MM.1S (cell line): ENCODE measurements around the gene SLC23A2.

Source experiments
- EZH2 ChIP-seq: fragments of 300-600 bp; sonication (generic); optimal IDR thresholded peaks from 2 replicates; pipeline ENCODE3; 2017; ENCODE audit warnings: low read depth, mild to moderate bottlenecking, antibody characterized with exemption, low read length, mixed read lengths
- TF ChIP-seq, protein P1 (sequence below): fragments of 300-600 bp; sonication (generic); IDR thresholded peaks from 2 replicates; pipeline ENCODE4 v1.5.1; 2016; ENCODE audit warnings: antibody characterized with exemption, low read length, mixed read lengths

DNA sequence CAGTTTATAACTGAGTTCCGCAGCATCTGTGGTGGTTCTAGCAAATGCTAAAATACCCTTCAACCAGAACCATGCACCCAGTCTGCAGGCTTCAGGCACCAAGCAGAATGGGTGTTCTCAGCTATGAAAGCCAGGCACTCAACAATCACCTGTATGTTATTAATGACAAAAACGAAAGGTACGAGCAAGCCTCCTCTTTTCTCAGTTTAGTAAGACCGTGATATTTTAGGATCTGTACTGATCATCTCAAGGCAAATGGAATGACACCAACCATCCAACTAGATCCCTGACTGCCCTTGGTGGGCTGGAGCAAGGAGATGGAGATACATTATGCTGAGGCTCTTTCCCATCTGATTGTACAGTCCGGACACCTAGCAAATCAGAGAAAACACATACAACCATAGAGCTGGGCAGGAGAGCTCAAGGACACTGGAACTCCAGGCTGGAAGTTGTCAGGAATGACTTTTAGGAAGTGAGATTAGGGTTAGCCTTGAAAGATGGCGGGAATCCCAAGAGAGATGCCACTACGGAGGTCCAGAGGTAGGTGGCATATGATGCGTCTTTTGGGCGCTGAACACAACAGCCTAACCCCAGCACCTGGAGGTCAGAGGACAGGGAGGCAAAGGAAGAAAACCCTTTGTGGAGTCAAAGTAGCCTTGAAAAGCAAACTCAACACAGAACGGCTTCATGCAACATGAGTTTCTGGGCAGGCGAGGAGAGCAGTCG is 33.4 kb downstream of the SLC23A2 start:
- TF ChIP-seq, protein P1, sequence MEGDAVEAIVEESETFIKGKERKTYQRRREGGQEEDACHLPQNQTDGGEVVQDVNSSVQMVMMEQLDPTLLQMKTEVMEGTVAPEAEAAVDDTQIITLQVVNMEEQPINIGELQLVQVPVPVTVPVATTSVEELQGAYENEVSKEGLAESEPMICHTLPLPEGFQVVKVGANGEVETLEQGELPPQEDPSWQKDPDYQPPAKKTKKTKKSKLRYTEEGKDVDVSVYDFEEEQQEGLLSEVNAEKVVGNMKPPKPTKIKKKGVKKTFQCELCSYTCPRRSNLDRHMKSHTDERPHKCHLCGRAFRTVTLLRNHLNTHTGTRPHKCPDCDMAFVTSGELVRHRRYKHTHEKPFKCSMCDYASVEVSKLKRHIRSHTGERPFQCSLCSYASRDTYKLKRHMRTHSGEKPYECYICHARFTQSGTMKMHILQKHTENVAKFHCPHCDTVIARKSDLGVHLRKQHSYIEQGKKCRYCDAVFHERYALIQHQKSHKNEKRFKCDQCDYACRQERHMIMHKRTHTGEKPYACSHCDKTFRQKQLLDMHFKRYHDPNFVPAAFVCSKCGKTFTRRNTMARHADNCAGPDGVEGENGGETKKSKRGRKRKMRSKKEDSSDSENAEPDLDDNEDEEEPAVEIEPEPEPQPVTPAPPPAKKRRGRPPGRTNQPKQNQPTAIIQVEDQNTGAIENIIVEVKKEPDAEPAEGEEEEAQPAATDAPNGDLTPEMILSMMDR = no peak
- no peak for TF ChIP-seq EZH2
